ENCODE data around the gene PLEKHA7. TPM values are rescaled to one million over a fixed set of nuclear protein-coding genes. Genes with fewer than 3 reads are reported as not detected.

PLEKHA7 gene
- total and polyA plus RNA-seq, 2 of the 8 experiments (the other 6 are each of a cell fraction or from before 2014, with no cell fraction given) = 11.4 to 25.6 TPM

DNA sequence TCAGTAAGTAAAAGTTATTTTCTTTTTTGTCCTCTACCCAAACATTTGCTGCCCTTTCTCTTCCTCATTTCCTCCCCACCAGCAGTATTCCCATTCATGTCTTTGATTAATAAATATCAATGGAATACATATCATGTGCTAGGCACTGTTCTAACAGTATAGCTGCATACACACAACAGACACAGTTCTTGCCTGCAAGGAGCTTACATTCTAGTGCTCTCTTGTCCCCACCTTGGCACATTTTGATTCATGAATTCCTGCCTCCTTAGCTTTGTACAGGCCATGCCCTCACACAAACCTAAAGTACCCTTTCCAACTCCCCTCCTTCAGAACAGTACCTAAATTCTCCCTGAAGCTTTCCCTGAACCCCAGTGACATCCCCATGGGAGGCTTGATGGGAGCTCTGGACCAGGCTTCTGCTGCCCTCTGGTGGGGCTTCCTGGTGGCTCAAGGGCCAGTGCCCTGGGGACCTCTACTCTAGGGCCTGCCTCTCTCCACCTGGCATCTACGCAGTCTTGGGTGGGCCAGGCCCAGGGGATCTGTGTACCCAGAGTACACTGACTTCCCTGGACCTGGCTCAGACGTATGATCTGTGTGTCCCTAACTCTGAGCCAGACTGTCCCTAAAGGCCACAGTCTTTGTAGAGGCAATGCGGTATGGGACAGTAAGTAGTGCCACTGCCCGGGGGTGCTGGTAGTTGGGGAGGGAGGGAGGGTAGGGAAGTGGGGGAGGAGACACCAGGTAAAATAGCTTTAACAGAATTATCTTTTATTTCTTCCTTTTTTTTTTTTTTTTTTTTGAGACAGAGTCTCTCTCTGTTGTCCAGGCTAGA lies 49.2 kb upstream of the PLEKHA7 start:
- Histone ChIP-seq H3K23ac (ENCODE audit: insufficient read length) (no peak overlapping the region), H2BK120ac (replicated peaks; ENCODE audit: low read depth, low read length) (no peak overlapping the region), H3K27ac (ENCODE audit: low read depth, low read length) (no peak overlapping the region), H3K18ac (ENCODE audit: extremely low read depth, low read length) (no peak overlapping the region), H3K27me3 (replicated peaks in 1 of 4; ENCODE audit: control insufficient read depth in 3 of 4, extremely low read depth in 1 of 4, insufficient read depth in 3 of 4, low read length in 3 of 4) (no peaks in the 10 kb centered on the region), H3K56ac (replicated peaks; ENCODE audit: insufficient read length, low read depth, low read length) (no peak overlapping the region), H3K79me2 (ENCODE audit: control insufficient read depth in 1 of 2, insufficient read depth in 2 of 2, low read length in 2 of 2) (no peaks in the 10 kb centered on the region), H2BK12ac (ENCODE audit: low read depth, low read length) (no peak overlapping the region), H4K8ac (ENCODE audit: extremely low read depth, insufficient read depth, low read length) (no peak overlapping the region), H2AK5ac (ENCODE audit: low read depth, low read length) (no peak overlapping the region), H3K4ac (replicated peaks; ENCODE audit: insufficient read length, low read depth, low read length) (no peak overlapping the region), H2BK20ac (ENCODE audit: low read length) (no peak overlapping the region; the same call in 1 of the 2 replicates), H3K9ac (replicated peaks in 1 of 4; ENCODE audit: extremely low read depth in 1 of 4, low read depth in 3 of 4, low read length in 3 of 4) (no peak overlapping the region), H3K23me2 (ENCODE audit: low read depth, low read length) (no peaks in the 10 kb centered on the region), H3K14ac (ENCODE audit: insufficient read length) (no peak overlapping the region), H3K79me1 (ENCODE audit: low read depth, low read length) (no peaks in the 10 kb centered on the region), H3K36me3 (ENCODE audit: control insufficient read depth in 2 of 4, insufficient read depth in 4 of 4, low read length in 3 of 4) (no peaks in the 10 kb centered on the region), H4K20me1 (replicated peaks in 1 of 2; ENCODE audit: control insufficient read depth in 1 of 2, insufficient read depth in 2 of 2, low read length in 2 of 2) (no peaks in the 10 kb centered on the region), H2AFZ (ENCODE audit: low read length) (no peak overlapping the region), H4K5ac (ENCODE audit: insufficient read length, low read depth, low read length) (no peak overlapping the region), H2BK5ac (ENCODE audit: low read depth, low read length) (no peak overlapping the region), H3K4me1 (replicated peaks in 1 of 4; ENCODE audit: control insufficient read depth in 3 of 4, insufficient read depth in 4 of 4, low read length in 3 of 4) (no peaks in the 10 kb centered on the region), H4K91ac (replicated peaks; ENCODE audit: insufficient read length, low read length) (peak overlapping the region; percentile 20), H3K4me3 (ENCODE audit: extremely low read depth in 1 of 4, insufficient read depth in 2 of 4, low read depth in 3 of 4, low read length in 4 of 4) (no peak overlapping the region), H3K4me2 (ENCODE audit: insufficient read depth in 1 of 2, low read depth in 2 of 2, low read length in 2 of 2) (no peak overlapping the region), H3K9me3 (ENCODE audit: insufficient read depth in 2 of 2, low read depth in 1 of 2, low read length in 1 of 2) (no peaks in the 10 kb centered on the region), H2BK15ac (ENCODE audit: low read length) (no peak overlapping the region)
- DNase-seq (ENCODE audit: low read depth in 1 of 2, low spot score in 2 of 2) (peak; percentile 46 to 93), FAIRE-seq (no peak)
- WGBS, 2 experiments (ENCODE audit: extremely low coverage in 1 of 2, insufficient coverage in 1 of 2, insufficient read length in 1 of 2, insufficient replicate concordance in 2 of 2, low coverage in 1 of 2, low lambda C conversion rate in 2 of 2, missing lambda C conversion rate in 1 of 2) = 46% methylated on average over 2 of the region's 4 CpGs; no CpG with 5 or more reads in 1 of the 2 experiments
- ChIA-PET CTCF (ENCODE audit: partially characterized antibody) (interaction anchor here (0.6 to 6.2 kb wide), 66 partner anchors 13 to 301 kb away, joined by 3 to 119 read pairs (median 4); partner anchors contain the start of gene PLEKHA7), POLR2A (ENCODE audit: partially characterized antibody) (interaction anchor here (0.6 to 5.5 kb wide), 4 partner anchors 11 to 73 kb away, joined by 3 to 47 read pairs (median 3); partner anchors contain the start of gene RPS13)
- TF ChIP-seq E2F6 (IDR thresholded peaks at IDR 0.05) = no peak
- no peak for TF ChIP-seq SP2 (IDR thresholded peaks at IDR 0.05; ENCODE audit: low read length)
- TF ChIP-seq RAD21 (IDR thresholded peaks at IDR 0.05 in 1 of 2, conservative IDR thresholded peaks at IDR 0.05 in 1 of 2; ENCODE audit: low read depth in 2 of 2, low read length in 2 of 2) = peak; percentile 99 to 100
- TF ChIP-seq SIX5 (IDR thresholded peaks at IDR 0.05; ENCODE audit: low read depth, low read length) = no peak
- TF ChIP-seq YY1 (IDR thresholded peaks at IDR 0.05; ENCODE audit: low read depth, low read length) = peak; percentile 47; the same call in 1 of the 2 replicates
- TF ChIP-seq, protein P1, sequence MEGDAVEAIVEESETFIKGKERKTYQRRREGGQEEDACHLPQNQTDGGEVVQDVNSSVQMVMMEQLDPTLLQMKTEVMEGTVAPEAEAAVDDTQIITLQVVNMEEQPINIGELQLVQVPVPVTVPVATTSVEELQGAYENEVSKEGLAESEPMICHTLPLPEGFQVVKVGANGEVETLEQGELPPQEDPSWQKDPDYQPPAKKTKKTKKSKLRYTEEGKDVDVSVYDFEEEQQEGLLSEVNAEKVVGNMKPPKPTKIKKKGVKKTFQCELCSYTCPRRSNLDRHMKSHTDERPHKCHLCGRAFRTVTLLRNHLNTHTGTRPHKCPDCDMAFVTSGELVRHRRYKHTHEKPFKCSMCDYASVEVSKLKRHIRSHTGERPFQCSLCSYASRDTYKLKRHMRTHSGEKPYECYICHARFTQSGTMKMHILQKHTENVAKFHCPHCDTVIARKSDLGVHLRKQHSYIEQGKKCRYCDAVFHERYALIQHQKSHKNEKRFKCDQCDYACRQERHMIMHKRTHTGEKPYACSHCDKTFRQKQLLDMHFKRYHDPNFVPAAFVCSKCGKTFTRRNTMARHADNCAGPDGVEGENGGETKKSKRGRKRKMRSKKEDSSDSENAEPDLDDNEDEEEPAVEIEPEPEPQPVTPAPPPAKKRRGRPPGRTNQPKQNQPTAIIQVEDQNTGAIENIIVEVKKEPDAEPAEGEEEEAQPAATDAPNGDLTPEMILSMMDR (IDR thresholded peaks at IDR 0.05; ENCODE audit: control extremely low read depth in 1 of 3, insufficient read depth in 1 of 3, low read depth in 1 of 3, low read length in 3 of 3) = peak; percentile 84 to 97 (median 92)
- no peak for TF ChIP-seq CBX8 (IDR thresholded peaks at IDR 0.05; ENCODE audit: borderline replicate concordance, low read depth, low read length)
